ENCODE data around the gene PEF1. TPM values are rescaled to one million over a fixed set of nuclear protein-coding genes. Genes with fewer than 3 reads are reported as not detected.

PEF1 gene
- total RNA-seq, 1 experiment from 2014 or later = 88.4 TPM

DNA sequence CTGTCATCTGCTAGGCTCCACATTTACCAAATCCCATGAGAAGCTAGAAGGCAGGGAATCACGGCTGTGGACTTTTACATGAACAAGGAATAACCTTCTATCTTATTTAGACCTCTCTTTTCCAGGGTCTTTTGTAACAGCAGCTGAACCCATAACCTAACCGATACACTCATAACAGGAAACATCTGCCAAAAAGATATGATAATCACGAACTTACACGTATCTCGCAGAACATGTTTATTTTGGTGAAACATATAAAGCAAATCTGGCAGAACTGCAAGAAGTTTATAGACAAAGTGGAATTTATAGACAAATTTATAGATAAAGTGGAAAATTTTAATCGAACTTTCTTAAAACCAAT lies 48.0 kb downstream of the PEF1 start:
- H3K4me2 ChIP-seq (ENCODE audit: low read length) = no peak overlapping the region
- H3K4me1 ChIP-seq (ENCODE audit: insufficient read depth, low read length) = peaks cover 5% of the 10 kb centered on the region
- no peaks in the 10 kb centered on the region for H3K9me2 ChIP-seq (replicated peaks; ENCODE audit: low read length)
- no peaks in the 10 kb centered on the region for H3F3A ChIP-seq (ENCODE audit: low read length, unreplicated experiment)
- ATAC-seq (no peak), DNase-seq (no peak)
- no TSS peak for BruUV-seq (replicated peaks)
- no peaks in the 10 kb centered on the region for H3K36me3 ChIP-seq (ENCODE audit: low read depth, low read length)
- no peak overlapping the region for H2AFZ ChIP-seq (ENCODE audit: low read length)
- no peak overlapping the region for H3K4me3 ChIP-seq (ENCODE audit: low read length)
- H3K9me3 ChIP-seq (ENCODE audit: low read length) = no peaks in the 10 kb centered on the region
- no peaks in the 10 kb centered on the region for H3K27me3 ChIP-seq (ENCODE audit: low read length)
- no peak overlapping the region for H3K27ac ChIP-seq (ENCODE audit: low read length)
- POLR2A ChIA-PET (ENCODE audit: unreplicated experiment) = no interaction called here
- no peaks in the 10 kb centered on the region for H3K79me2 ChIP-seq (ENCODE audit: low read length)
- H3K9ac ChIP-seq (ENCODE audit: low read length) = no peak overlapping the region
- intact Hi-C loops (cut with micrococcal nuclease) = no loop called here
- CTCF ChIA-PET = interaction anchor here (0.6 kb wide), 1 partner anchor 193 kb away, joined by 9 read pairs; no protein-coding TSS in a partner anchor
- TF ChIP-seq, protein P1, sequence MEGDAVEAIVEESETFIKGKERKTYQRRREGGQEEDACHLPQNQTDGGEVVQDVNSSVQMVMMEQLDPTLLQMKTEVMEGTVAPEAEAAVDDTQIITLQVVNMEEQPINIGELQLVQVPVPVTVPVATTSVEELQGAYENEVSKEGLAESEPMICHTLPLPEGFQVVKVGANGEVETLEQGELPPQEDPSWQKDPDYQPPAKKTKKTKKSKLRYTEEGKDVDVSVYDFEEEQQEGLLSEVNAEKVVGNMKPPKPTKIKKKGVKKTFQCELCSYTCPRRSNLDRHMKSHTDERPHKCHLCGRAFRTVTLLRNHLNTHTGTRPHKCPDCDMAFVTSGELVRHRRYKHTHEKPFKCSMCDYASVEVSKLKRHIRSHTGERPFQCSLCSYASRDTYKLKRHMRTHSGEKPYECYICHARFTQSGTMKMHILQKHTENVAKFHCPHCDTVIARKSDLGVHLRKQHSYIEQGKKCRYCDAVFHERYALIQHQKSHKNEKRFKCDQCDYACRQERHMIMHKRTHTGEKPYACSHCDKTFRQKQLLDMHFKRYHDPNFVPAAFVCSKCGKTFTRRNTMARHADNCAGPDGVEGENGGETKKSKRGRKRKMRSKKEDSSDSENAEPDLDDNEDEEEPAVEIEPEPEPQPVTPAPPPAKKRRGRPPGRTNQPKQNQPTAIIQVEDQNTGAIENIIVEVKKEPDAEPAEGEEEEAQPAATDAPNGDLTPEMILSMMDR (conservative IDR thresholded peaks at IDR 0.05; ENCODE audit: low read depth, low read length) = no peak
- TF ChIP-seq EZH2 (IDR thresholded peaks at IDR 0.05; ENCODE audit: low read length, unreplicated experiment) (no peak), EZH2phosphoT487 (IDR thresholded peaks at IDR 0.05; ENCODE audit: borderline replicate concordance, low read length) (no peak)
- H4K20me1 ChIP-seq (ENCODE audit: low read length) = no peaks in the 10 kb centered on the region

DNA sequence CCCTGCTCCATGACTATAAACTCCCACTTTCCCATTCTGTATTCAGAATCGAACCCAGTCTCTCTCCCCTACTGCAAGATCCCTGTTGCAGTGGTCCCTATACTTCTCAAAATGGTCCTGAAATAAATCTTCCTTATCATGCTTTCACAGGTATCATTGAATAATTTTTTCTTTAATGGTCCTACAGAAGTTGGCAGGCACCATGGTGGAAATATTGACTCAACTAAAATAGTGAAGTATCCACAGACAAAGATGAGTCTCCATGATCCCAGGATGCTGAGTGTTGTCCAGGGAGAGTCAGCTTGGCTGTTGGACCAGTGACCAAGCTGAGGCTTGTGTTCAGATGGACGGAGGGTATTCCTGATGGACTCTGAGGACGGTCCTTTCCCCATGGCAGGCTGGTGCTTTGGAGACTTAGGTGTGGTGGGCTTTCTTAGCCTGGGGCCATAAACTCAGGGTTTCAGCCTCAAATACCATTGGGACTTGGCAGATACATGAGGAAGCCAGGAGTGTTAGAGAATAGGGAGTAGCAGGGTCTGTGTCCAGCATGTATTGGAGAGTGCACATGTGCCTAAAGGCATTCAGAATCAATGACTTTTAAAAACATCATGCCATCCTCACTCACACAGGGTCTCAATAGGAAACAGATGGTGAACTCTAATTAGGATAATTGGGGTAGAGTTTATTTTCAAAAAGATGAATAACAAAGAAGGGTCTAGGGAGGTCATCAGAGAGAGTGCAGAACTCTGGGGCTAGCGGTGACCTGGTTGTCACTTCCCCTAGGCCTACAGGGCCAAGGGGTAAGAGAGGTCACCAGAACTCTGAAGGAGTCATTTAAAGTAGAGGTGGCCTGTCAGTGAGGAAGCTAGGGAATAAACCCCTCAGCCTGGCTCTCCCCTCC lies 48.6 kb downstream of the PEF1 start:
- Histone ChIP-seq H4K20me1 (ENCODE audit: low read length) (no peaks in the 10 kb centered on the region), H3K4me3 (ENCODE audit: low read length) (no peak overlapping the region), H3K4me2 (ENCODE audit: low read length) (no peak overlapping the region), H3K79me2 (ENCODE audit: low read length) (no peaks in the 10 kb centered on the region), H3K9ac (ENCODE audit: low read length) (no peak overlapping the region), H3K36me3 (ENCODE audit: low read depth, low read length) (no peaks in the 10 kb centered on the region), H3K27me3 (ENCODE audit: low read length) (no peaks in the 10 kb centered on the region), H2AFZ (ENCODE audit: low read length) (no peak overlapping the region), H3F3A (ENCODE audit: low read length, unreplicated experiment) (no peaks in the 10 kb centered on the region), H3K9me3 (ENCODE audit: low read length) (no peaks in the 10 kb centered on the region), H3K27ac (ENCODE audit: low read length) (no peak overlapping the region), H3K4me1 (ENCODE audit: insufficient read depth, low read length) (peaks cover 10% of the 10 kb centered on the region), H3K9me2 (replicated peaks; ENCODE audit: low read length) (no peaks in the 10 kb centered on the region)
- DNase-seq (no peak), ATAC-seq (no peak)
- ChIA-PET POLR2A (ENCODE audit: unreplicated experiment) (no interaction called here), CTCF (interaction anchor here (0.6 kb wide), 1 partner anchor 193 kb away, joined by 9 read pairs; no protein-coding TSS in a partner anchor)
- intact Hi-C loops (cut with micrococcal nuclease) = no loop called here
- BruUV-seq (replicated peaks) = no TSS peak
- TF ChIP-seq EZH2 (IDR thresholded peaks at IDR 0.05; ENCODE audit: low read length, unreplicated experiment) = no peak
- TF ChIP-seq, protein P1 (conservative IDR thresholded peaks at IDR 0.05; ENCODE audit: low read depth, low read length) = no peak
- no peak for TF ChIP-seq EZH2phosphoT487 (IDR thresholded peaks at IDR 0.05; ENCODE audit: borderline replicate concordance, low read length)
